ENCODE measurements around the gene FBXL4.
"Not testable (repeated sequence)": the region's sequence is repeated elsewhere in the genome, so short reads cannot be mapped to it uniquely, and the experiment has no call there.

FBXL4 gene

DNA sequence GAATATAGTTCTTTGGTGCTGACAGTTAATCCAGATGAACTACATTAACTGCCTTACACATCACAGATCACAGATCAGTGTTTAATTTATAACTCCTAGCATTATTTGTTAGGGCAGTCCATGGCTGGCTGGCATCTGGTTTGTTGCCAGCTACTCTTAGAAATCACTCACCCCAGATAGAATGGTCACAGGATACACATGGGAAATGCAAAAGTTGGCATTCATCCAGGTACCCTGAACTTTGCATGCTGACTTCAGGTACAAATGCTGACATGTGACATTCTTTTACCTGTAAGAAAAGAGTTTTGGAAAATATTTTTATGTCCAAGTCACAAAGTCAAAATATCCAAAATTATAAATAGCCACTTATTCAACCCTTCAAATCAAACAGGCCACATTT, 20.2 kb downstream of the FBXL4 start:
- Histone ChIP-seq H3K36me3 (peaks cover 9% of the 10 kb centered on the region; the same call in 1 of the 2 replicates), H3K4me3 (ENCODE audit: low read depth, low read length) (no peak overlapping the region), H3K27ac (no peak overlapping the region), H3K27me3 (ENCODE audit: insufficient read depth, low read depth, severe bottlenecking) (no peaks in the 10 kb centered on the region), H3K9me3 (ENCODE audit: severe bottlenecking) (no peaks in the 10 kb centered on the region)
- no peak for DNase-seq
- TF ChIP-seq, protein P1, sequence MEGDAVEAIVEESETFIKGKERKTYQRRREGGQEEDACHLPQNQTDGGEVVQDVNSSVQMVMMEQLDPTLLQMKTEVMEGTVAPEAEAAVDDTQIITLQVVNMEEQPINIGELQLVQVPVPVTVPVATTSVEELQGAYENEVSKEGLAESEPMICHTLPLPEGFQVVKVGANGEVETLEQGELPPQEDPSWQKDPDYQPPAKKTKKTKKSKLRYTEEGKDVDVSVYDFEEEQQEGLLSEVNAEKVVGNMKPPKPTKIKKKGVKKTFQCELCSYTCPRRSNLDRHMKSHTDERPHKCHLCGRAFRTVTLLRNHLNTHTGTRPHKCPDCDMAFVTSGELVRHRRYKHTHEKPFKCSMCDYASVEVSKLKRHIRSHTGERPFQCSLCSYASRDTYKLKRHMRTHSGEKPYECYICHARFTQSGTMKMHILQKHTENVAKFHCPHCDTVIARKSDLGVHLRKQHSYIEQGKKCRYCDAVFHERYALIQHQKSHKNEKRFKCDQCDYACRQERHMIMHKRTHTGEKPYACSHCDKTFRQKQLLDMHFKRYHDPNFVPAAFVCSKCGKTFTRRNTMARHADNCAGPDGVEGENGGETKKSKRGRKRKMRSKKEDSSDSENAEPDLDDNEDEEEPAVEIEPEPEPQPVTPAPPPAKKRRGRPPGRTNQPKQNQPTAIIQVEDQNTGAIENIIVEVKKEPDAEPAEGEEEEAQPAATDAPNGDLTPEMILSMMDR (IDR thresholded peaks at IDR 0.05; ENCODE audit: low read depth, low read length): no peak

DNA sequence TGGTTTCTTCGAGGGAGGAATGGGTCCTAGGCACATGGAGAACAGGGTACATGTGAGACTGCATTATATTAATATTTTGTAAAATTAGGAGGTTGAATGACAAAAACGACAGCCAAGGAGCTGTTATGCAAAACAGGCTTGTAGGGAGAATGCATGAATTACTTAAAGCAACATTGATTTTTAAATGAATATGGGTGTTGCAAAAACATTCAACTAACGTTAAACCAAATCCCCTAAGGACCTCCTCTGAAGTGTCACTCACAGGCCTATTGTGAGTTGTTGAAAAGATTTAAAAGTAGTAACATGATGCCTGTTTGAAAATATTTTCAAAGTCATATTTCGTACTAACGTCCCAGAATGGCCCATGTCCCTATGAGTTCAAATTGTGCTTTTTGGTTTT, 21.9 kb downstream of the FBXL4 start:
- Histone ChIP-seq H3K36me3 (peaks cover 9% of the 10 kb centered on the region; the same call in 1 of the 2 replicates), H3K4me3 (ENCODE audit: low read depth, low read length) (no peak overlapping the region), H3K27ac (no peak overlapping the region), H3K27me3 (ENCODE audit: insufficient read depth, low read depth, severe bottlenecking) (no peaks in the 10 kb centered on the region), H3K9me3 (ENCODE audit: severe bottlenecking) (no peaks in the 10 kb centered on the region)
- TF ChIP-seq, protein P1 (IDR thresholded peaks at IDR 0.05; ENCODE audit: low read depth, low read length): no peak
- DNase-seq: no peak

DNA sequence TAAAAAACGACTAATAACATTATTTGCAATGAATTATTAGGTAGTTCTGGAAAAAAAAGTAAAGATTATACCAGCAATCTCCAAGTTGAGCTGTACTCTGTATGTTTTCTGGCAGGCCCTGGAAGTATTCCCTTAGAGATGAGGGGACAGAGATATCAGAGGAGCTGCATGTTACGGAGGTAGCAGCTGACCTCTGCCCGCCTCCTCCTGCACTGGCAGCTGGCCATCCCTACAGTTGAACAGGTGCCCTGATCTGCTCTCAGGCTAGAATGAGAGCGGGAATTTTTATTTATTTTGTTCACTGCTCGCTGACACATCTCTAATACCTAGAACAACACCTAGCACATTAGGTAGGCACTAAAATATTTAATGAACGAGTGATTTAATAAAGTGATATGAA, 23.1 kb downstream of the FBXL4 start:
- H3K4me3 ChIP-seq (ENCODE audit: low read depth, low read length): no peak overlapping the region
- H3K36me3 ChIP-seq: peaks cover 9% of the 10 kb centered on the region; the same call in 1 of the 2 replicates
- TF ChIP-seq, protein P1 (IDR thresholded peaks at IDR 0.05; ENCODE audit: low read depth, low read length): no peak
- H3K27ac ChIP-seq: no peak overlapping the region
- no peaks in the 10 kb centered on the region for H3K27me3 ChIP-seq (ENCODE audit: insufficient read depth, low read depth, severe bottlenecking)
- DNase-seq: no peak
- no peaks in the 10 kb centered on the region for H3K9me3 ChIP-seq (ENCODE audit: severe bottlenecking)

DNA sequence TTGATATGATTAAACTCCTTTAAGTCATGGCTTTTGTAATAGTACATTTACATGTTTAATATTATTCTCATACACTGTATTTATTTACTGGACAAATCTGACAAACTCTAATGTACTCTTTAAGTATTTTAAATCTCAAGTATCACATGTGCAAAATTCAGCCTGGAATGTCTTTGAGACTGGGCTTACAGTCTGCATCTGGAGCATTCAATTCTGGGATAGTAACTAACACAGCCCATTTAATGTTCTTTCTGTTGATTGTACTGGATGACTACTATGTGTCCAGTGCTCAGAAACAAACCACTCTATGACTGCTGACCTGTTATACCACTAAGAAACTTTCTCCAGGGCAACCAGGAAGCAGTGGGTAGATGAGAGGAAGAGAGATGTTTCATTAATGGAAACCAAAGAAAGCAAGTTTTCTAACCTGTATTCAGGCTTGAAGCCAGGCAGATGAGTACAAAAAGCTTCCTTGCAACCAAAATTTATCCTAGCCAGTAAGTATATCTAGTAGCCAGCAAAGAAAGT, 26.8 kb downstream of the FBXL4 start:
- H3K27me3 ChIP-seq (ENCODE audit: insufficient read depth, low read depth, severe bottlenecking): no peaks in the 10 kb centered on the region

DNA sequence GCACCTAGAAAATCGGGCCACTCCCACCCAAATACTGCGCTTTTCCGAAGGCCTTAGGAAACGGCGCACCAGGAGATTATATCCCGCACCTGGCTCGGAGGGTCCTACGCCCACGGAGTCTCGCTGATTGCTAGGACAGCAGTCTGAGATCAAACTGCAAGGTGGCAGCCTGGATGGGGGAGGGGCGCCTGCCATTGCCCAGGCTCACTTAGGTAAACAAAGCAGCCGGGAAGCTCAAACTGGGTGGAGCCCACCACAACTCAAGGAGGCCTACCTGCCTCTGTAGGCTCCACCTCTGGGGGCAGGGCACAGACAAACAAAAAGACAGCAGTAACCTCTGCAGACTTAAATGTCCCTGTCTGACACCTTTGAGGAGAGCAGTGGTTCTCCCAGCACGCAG, 36.8 kb downstream of the FBXL4 start:
- H3K4me3 ChIP-seq (ENCODE audit: low read depth, low read length); H3K36me3 ChIP-seq; H3K27me3 ChIP-seq (ENCODE audit: insufficient read depth, low read depth, severe bottlenecking); H3K9me3 ChIP-seq (ENCODE audit: severe bottlenecking); DNase-seq; H3K27ac ChIP-seq: not testable (repeated sequence)

More for the DNA sequence above, 26.8 kb downstream of the FBXL4 start:
- Histone ChIP-seq H3K36me3 (no peaks in the 10 kb centered on the region; the same call in 1 of the 2 replicates), H3K4me3 (ENCODE audit: low read depth, low read length) (no peak overlapping the region), H3K27ac (no peak overlapping the region), H3K9me3 (ENCODE audit: severe bottlenecking) (no peaks in the 10 kb centered on the region)
- TF ChIP-seq, protein P1 (IDR thresholded peaks at IDR 0.05; ENCODE audit: low read depth, low read length): no peak
- DNase-seq: no peak

DNA sequence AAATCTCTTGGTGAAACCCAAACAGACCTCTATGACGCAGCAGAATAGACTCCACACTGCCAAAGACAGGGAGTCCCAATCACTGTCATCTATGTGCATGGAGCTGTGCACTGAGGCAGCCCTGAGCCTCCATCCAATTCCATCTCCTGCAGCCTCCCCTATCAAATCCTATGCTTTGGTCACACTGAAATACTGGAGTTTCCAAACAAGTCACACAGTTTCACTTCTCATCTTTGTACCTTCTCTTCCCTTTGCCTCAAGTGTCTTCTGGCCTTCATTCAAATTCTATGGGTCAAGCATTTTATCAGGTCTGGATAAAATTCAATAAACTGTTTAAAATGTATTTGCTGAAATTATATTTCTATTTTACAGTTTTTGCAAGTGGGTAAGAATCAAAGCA, 38.5 kb downstream of the FBXL4 start:
- Histone ChIP-seq H3K9me3 (ENCODE audit: severe bottlenecking) (no peaks in the 10 kb centered on the region), H3K36me3 (peaks cover 8% of the 10 kb centered on the region), H3K27me3 (ENCODE audit: insufficient read depth, low read depth, severe bottlenecking) (no peaks in the 10 kb centered on the region), H3K4me3 (ENCODE audit: low read depth, low read length) (no peak overlapping the region), H3K27ac (no peak overlapping the region)
- TF ChIP-seq, protein P1 (IDR thresholded peaks at IDR 0.05; ENCODE audit: low read depth, low read length): no peak
- DNase-seq: no peak

DNA sequence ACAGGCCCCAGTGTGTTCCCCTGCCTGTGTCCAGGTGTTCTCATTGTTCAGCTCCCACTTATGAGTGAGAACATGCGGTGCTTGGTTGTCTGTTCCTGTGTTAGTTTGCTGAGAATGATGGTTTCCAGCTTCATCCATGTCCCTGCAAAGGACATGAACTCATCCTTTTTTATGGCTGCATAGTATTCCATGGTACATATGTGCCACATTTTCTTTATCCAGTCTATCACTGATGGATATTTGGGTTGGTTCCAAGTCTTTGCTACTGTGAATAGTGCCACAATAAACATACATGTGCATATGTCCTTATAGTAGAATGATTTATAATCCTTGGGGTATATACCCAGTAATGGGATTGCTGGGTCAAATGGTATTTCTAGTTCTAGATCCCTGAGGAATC, 41.4 kb downstream of the FBXL4 start:
- not testable (repeated sequence) for DNase-seq; H3K36me3 ChIP-seq; H3K9me3 ChIP-seq (ENCODE audit: severe bottlenecking); H3K27ac ChIP-seq; H3K4me3 ChIP-seq (ENCODE audit: low read depth, low read length); H3K27me3 ChIP-seq (ENCODE audit: insufficient read depth, low read depth, severe bottlenecking)
